Measurements from ENCODE around the gene SPATS2.

DNA sequence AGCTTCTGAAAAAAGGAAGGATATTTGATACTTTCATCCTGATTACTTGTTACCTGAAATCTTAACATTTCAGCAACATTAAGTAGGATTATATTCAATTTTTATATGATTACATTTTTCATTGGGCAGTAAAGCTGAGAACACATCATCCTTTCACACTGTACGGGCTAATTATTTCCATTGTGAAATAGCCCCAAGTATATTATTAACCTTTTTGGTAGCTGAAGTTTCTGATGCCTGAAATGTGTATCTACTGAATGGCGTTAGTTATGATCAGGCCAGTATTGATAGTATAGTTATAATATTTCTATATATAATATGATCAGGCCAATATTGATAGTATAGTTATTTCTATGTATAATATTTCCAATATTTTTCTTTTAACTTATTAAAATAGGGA, 10.1 kb downstream of the SPATS2 start:
- TF ChIP-seq, protein P1, sequence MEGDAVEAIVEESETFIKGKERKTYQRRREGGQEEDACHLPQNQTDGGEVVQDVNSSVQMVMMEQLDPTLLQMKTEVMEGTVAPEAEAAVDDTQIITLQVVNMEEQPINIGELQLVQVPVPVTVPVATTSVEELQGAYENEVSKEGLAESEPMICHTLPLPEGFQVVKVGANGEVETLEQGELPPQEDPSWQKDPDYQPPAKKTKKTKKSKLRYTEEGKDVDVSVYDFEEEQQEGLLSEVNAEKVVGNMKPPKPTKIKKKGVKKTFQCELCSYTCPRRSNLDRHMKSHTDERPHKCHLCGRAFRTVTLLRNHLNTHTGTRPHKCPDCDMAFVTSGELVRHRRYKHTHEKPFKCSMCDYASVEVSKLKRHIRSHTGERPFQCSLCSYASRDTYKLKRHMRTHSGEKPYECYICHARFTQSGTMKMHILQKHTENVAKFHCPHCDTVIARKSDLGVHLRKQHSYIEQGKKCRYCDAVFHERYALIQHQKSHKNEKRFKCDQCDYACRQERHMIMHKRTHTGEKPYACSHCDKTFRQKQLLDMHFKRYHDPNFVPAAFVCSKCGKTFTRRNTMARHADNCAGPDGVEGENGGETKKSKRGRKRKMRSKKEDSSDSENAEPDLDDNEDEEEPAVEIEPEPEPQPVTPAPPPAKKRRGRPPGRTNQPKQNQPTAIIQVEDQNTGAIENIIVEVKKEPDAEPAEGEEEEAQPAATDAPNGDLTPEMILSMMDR (IDR thresholded peaks at IDR 0.05): no peak
- no peak for TF ChIP-seq EZH2phosphoT487 (IDR thresholded peaks at IDR 0.05)
